Amygdala (tissue), 56 donors: ENCODE measurements around the gene ABHD6.
"Not testable (repeated sequence)": the region's sequence is repeated elsewhere in the genome, so short reads cannot be mapped to it uniquely, and the experiment has no call there.

Source experiments
- DNase-seq, 56 donors: peaks; one replicate each; lab custom pipeline; 2025; lab: John Stamatoyannopoulos, UW

ABHD6 gene

GRCh38 chr3:58336135-58336882, 98.7 kb downstream of the ABHD6 start:
- no peak for DNase-seq

GRCh38 chr3:58337190-58337589, 99.6 kb downstream of the ABHD6 start:
- no peak for DNase-seq

GRCh38 chr3:58339146-58339545, 101.6 kb downstream of the ABHD6 start:
- DNase-seq: not testable (repeated sequence)

- no peak for DNase-seq
Observed at GRCh38 chr3:58340594-58341244, 103.1 kb downstream of the ABHD6 start.

- no peak for DNase-seq
Observed at GRCh38 chr3:58341376-58341775, 103.8 kb downstream of the ABHD6 start.

GRCh38 chr3:58342676-58343075, 105.1 kb downstream of the ABHD6 start:
- peak in 9 of 56 donors; percentile 1 to 42 (median 22) for DNase-seq
